GM23338 (cell line): ENCODE data around the gene PSMB5. TPM values are rescaled to one million over a fixed set of nuclear protein-coding genes. Genes with fewer than 3 reads are reported as not detected.
A peak's percentile ranks its signal among the peaks of the same experiment; 100 is the strongest.

Experiments used
- ATAC-seq: fragments of 200-7000 bp; cut with Tn5 transposase; 3 replicates; pipeline ENCODE4 v1.9.1; 2020
- DNase-seq: peaks from one replicate; pipeline ENCODE4 v3.0.0-alpha.2; 2015; ENCODE audit warnings: low spot score
- H2AFZ ChIP-seq: fragments of 200-600 bp; sonication (generic); 2 replicates; pipeline ENCODE4 v1.8.0; 2016; ENCODE audit warnings: antibody characterized with exemption, mild to moderate bottlenecking, moderate library complexity
- H3F3A ChIP-seq: fragments of 200-600 bp; sonication (generic); replicated peaks from 2 replicates; pipeline ENCODE4 v1.8.0; 2017; ENCODE audit warnings: antibody characterized with exemption, mixed run types, low read depth
- H3K27ac ChIP-seq: fragments of 200-600 bp; sonication (generic); 2 replicates; pipeline ENCODE4 v1.6.1; 2016; ENCODE audit warnings: low read depth
- H3K27me3 ChIP-seq: fragments of 200-600 bp; sonication (generic); 2 replicates; pipeline ENCODE4 v1.8.0; 2016; ENCODE audit warnings: mild to moderate bottlenecking, mixed run types, moderate library complexity; ENCODE audit not compliant: insufficient read depth
- H3K36me3 ChIP-seq: fragments of 200-600 bp; sonication (generic); 2 replicates; pipeline ENCODE4 v1.8.0; 2016; ENCODE audit warnings: mild to moderate bottlenecking; ENCODE audit not compliant: insufficient read depth
- H3K4me1 ChIP-seq: fragments of 200-600 bp; sonication (generic); 2 replicates; pipeline ENCODE4 v1.8.0; 2016; ENCODE audit warnings: mild to moderate bottlenecking, moderate library complexity; ENCODE audit not compliant: insufficient read depth
- H3K4me2 ChIP-seq: fragments of 200-600 bp; sonication (generic); 2 replicates; pipeline ENCODE4 v1.7.1; 2017; ENCODE audit warnings: mixed run types
- H3K4me3 ChIP-seq: fragments of 200-600 bp; sonication (generic); 2 replicates; pipeline ENCODE4 v1.6.1; 2016; ENCODE audit warnings: mixed run types
- H3K79me2 ChIP-seq: fragments of 200-600 bp; sonication (generic); replicated peaks from 2 replicates; pipeline ENCODE4 v1.8.0; 2017; ENCODE audit warnings: mild to moderate bottlenecking; ENCODE audit not compliant: insufficient read depth
- H3K9me2 ChIP-seq: fragments of 200-600 bp; sonication (generic); 2 replicates; pipeline ENCODE4 v1.8.0; 2017; ENCODE audit not compliant: insufficient read depth
- H4K20me1 ChIP-seq: fragments of 200-600 bp; sonication (generic); replicated peaks from 2 replicates; pipeline ENCODE4 v1.8.0; 2017; ENCODE audit warnings: mild to moderate bottlenecking; ENCODE audit not compliant: insufficient read depth
- H3K27ac Mint-ChIP-seq: 2 replicates; pipeline ENCODE4 v1.8.0; 2020; ENCODE audit warnings: inconsistent platforms, mild to moderate bottlenecking, moderate library complexity, mixed read lengths
- H3K27me3 Mint-ChIP-seq: 3 replicates; pipeline ENCODE4 v1.8.0; 2022; ENCODE audit warnings: low read depth, mild to moderate bottlenecking, moderate library complexity, mixed read lengths, inconsistent platforms; ENCODE audit not compliant: insufficient read depth, poor library complexity
- H3K36me3 Mint-ChIP-seq: 3 replicates; pipeline ENCODE4 v1.8.0; 2021; ENCODE audit warnings: low read depth, mild to moderate bottlenecking, inconsistent platforms, moderate library complexity, mixed read lengths
- H3K4me1 Mint-ChIP-seq: 3 replicates; pipeline ENCODE4 v1.8.0; 2020; ENCODE audit warnings: mild to moderate bottlenecking, inconsistent platforms, mixed read lengths
- H3K4me3 Mint-ChIP-seq: 3 replicates; pipeline ENCODE4 v1.8.0; 2021; ENCODE audit warnings: moderate library complexity, mild to moderate bottlenecking, inconsistent platforms, mixed read lengths
- H3K9me3 Mint-ChIP-seq: 3 replicates; pipeline ENCODE4 v1.8.0; 2020; ENCODE audit warnings: moderate library complexity, mild to moderate bottlenecking, inconsistent platforms, mixed read lengths
- CREB1 ChIP-seq: fragments of 250-450 bp; sonication (Bioruptor Pico); IDR thresholded peaks from 2 replicates; pipeline ENCODE4 v1.5.0; 2020; ENCODE audit warnings: low read depth, mild to moderate bottlenecking, moderate library complexity
- CTCF ChIP-seq, 2 experiments: fragments of 200-600 bp in 1 of 2; sonication (generic) in 1 of 2; conservative IDR thresholded peaks; 2 replicates each; pipeline versions ENCODE4 v1.5.1 to v1.6.1; 2016 to 2017; ENCODE audit warnings: antibody characterized with exemption in 2 of 2, low read depth in 2 of 2, mild to moderate bottlenecking in 2 of 2, moderate library complexity in 1 of 2
- ETS1 ChIP-seq: IDR thresholded peaks from 2 replicates; pipeline ENCODE4 v1.6.1; 2016; ENCODE audit warnings: antibody characterized with exemption
- EZH2 ChIP-seq: fragments of 200-600 bp; sonication (generic); IDR thresholded peaks from one replicate; pipeline ENCODE4 v1.8.0; 2017; ENCODE audit warnings: antibody characterized with exemption, mild to moderate bottlenecking, low read depth; ENCODE audit not compliant: unreplicated experiment
- EZH2phosphoT487 ChIP-seq: fragments of 200-600 bp; sonication (generic); IDR thresholded peaks from one replicate; pipeline ENCODE4 v1.8.1; 2018; ENCODE audit warnings: antibody characterized with exemption; ENCODE audit not compliant: unreplicated experiment
- JUNB ChIP-seq: IDR thresholded peaks from one replicate; pipeline ENCODE4 v1.6.1; 2016; ENCODE audit warnings: antibody characterized with exemption; ENCODE audit not compliant: unreplicated experiment
- NANOG ChIP-seq: IDR thresholded peaks from 2 replicates; pipeline ENCODE4 v1.6.1; 2016; ENCODE audit warnings: antibody characterized with exemption, borderline replicate concordance
- POLR2AphosphoS5 ChIP-seq: IDR thresholded peaks from 2 replicates; pipeline ENCODE4 v1.6.1; 2016; ENCODE audit warnings: antibody characterized with exemption, low read depth
- STAT1 ChIP-seq: IDR thresholded peaks from one replicate; pipeline ENCODE4 v1.6.1; 2016; ENCODE audit warnings: antibody characterized with exemption; ENCODE audit not compliant: unreplicated experiment
- ZNF114 ChIP-seq: fragments of 250-450 bp; sonication (Bioruptor Pico); IDR thresholded peaks from 2 replicates; pipeline ENCODE4 v1.5.0; 2020; ENCODE audit warnings: mild to moderate bottlenecking, moderate library complexity
- ZNF331 ChIP-seq: fragments of 250-450 bp; sonication (Bioruptor Pico); IDR thresholded peaks from 2 replicates; pipeline ENCODE4 v1.5.0; 2020; ENCODE audit warnings: low read depth, mild to moderate bottlenecking, moderate library complexity
- polyA plus RNA-seq: library from polyadenylated mRNA; unstranded; fragments of >200 nt; fragmentation: Nextera tagmentation; extraction: Ambion mirVana; gene quantifications from 2 replicates; pipeline ENCODE4 v1.2.1, GENCODE V29; 2016
- total RNA-seq: library from RNA; depleted of rRNA; stranded (reverse); fragments of >200 nt; shearing (Covaris generic); gene quantifications from 2 replicates; pipeline ENCODE4 v1.2.3, GENCODE V29; 2014
- TF ChIP-seq, protein P1 (sequence below): IDR thresholded peaks from one replicate; pipeline ENCODE4 v1.6.1; 2018; ENCODE audit warnings: antibody characterized with exemption; ENCODE audit not compliant: unreplicated experiment

PSMB5 gene
- total and polyA plus RNA-seq, 2 experiments from 2014 or later = 265 to 341 TPM

- Mint-ChIP-seq H3K4me3 (peak overlapping the region; percentile 94), H3K27me3 (peaks cover 8% of the 10 kb centered on the region), H3K4me1 (peaks cover 29% of the 10 kb centered on the region), H3K27ac (peak overlapping the region; percentile 100), H3K36me3 (peaks cover 5% of the 10 kb centered on the region; the same call in 2 of the 3 replicates), H3K9me3 (no peaks in the 10 kb centered on the region; the same call in 2 of the 3 replicates)
- Histone ChIP-seq H3F3A (0 out of 2 replicates have a peak, but pooled peaks cover 5% of the 10 kb centered on the region), H3K27ac (peak overlapping the region; percentile 96), H4K20me1 (no peaks in the 10 kb centered on the region), H2AFZ (peak overlapping the region; percentile 60), H3K4me3 (peak overlapping the region; percentile 64), H3K4me2 (peak overlapping the region; percentile 79), H3K36me3 (no peaks in the 10 kb centered on the region), H3K79me2 (no peaks in the 10 kb centered on the region), H3K27me3 (no peaks in the 10 kb centered on the region), H3K4me1 (peaks cover 11% of the 10 kb centered on the region; the same call in 1 of the 2 replicates), H3K9me2 (no peaks in the 10 kb centered on the region)
- peak; percentile 98 for DNase-seq
- TF ChIP-seq CREB1 (CRISPR knock-in tag) = peak; percentile 74
- TF ChIP-seq POLR2AphosphoS5 = peak; percentile 94
- TF ChIP-seq NANOG = peak; percentile 30; the same call in 1 of the 2 replicates
- TF ChIP-seq CTCF (conservative IDR thresholded peaks at IDR 0.05; ENCODE audit: low read depth in 2 of 2) = no peak; a peak in 1 of 4 replicates
- peak; percentile 95 for ATAC-seq
Observed at GRCh38 chr14:23006544-23007419, 27.9 kb downstream of the PSMB5 start.

GRCh38 chr14:23006188-23006534 lies 28.5 kb downstream of the PSMB5 start:
- Histone ChIP-seq H3K36me3 (no peaks in the 10 kb centered on the region), H4K20me1 (no peaks in the 10 kb centered on the region), H3K27ac (peak overlapping the region; percentile 93), H3K4me2 (peak overlapping the region; percentile 79), H3F3A (0 out of 2 replicates have a peak, but pooled peaks cover 5% of the 10 kb centered on the region), H3K27me3 (no peaks in the 10 kb centered on the region), H3K79me2 (no peaks in the 10 kb centered on the region), H3K4me3 (peak overlapping the region; percentile 64), H2AFZ (no peak overlapping the region; the same call in 1 of the 2 replicates), H3K4me1 (peaks cover 11% of the 10 kb centered on the region; the same call in 1 of the 2 replicates), H3K9me2 (no peaks in the 10 kb centered on the region)
- DNase-seq (no peak), ATAC-seq (no peak)
- Mint-ChIP-seq H3K4me3 (peak overlapping the region; percentile 94), H3K36me3 (peaks cover 5% of the 10 kb centered on the region; the same call in 2 of the 3 replicates), H3K27ac (peak overlapping the region; percentile 100; the same call in 1 of the 2 replicates), H3K4me1 (peaks cover 29% of the 10 kb centered on the region), H3K9me3 (no peaks in the 10 kb centered on the region; the same call in 2 of the 3 replicates), H3K27me3 (peaks cover 8% of the 10 kb centered on the region)
- no peak for TF ChIP-seq EZH2phosphoT487
- TF ChIP-seq ETS1 = no peak
- TF ChIP-seq STAT1 = no peak
- TF ChIP-seq EZH2 = no peak
- TF ChIP-seq NANOG = no peak
- TF ChIP-seq CREB1 (CRISPR knock-in tag) = no peak
- TF ChIP-seq ZNF331 (CRISPR knock-in tag) = no peak
- TF ChIP-seq, protein P1, sequence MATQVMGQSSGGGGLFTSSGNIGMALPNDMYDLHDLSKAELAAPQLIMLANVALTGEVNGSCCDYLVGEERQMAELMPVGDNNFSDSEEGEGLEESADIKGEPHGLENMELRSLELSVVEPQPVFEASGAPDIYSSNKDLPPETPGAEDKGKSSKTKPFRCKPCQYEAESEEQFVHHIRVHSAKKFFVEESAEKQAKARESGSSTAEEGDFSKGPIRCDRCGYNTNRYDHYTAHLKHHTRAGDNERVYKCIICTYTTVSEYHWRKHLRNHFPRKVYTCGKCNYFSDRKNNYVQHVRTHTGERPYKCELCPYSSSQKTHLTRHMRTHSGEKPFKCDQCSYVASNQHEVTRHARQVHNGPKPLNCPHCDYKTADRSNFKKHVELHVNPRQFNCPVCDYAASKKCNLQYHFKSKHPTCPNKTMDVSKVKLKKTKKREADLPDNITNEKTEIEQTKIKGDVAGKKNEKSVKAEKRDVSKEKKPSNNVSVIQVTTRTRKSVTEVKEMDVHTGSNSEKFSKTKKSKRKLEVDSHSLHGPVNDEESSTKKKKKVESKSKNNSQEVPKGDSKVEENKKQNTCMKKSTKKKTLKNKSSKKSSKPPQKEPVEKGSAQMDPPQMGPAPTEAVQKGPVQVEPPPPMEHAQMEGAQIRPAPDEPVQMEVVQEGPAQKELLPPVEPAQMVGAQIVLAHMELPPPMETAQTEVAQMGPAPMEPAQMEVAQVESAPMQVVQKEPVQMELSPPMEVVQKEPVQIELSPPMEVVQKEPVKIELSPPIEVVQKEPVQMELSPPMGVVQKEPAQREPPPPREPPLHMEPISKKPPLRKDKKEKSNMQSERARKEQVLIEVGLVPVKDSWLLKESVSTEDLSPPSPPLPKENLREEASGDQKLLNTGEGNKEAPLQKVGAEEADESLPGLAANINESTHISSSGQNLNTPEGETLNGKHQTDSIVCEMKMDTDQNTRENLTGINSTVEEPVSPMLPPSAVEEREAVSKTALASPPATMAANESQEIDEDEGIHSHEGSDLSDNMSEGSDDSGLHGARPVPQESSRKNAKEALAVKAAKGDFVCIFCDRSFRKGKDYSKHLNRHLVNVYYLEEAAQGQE = no peak
- no peak for TF ChIP-seq POLR2AphosphoS5
- TF ChIP-seq ZNF114 (CRISPR knock-in tag) = no peak
- TF ChIP-seq CTCF (conservative IDR thresholded peaks at IDR 0.05; ENCODE audit: low read depth in 2 of 2) = no peak
- no peak for TF ChIP-seq JUNB
